Epithelial cell of alveolus of lung (primary cell): ENCODE data around the gene PPP2R3B. TPM values are rescaled to one million over a fixed set of nuclear protein-coding genes. Genes with fewer than 3 reads are reported as not detected.

Experiments
- total RNA-seq: library from RNA; depleted of rRNA; stranded (reverse); fragments of >200 nt; gene quantifications from 2 replicates; pipeline ENCODE4 v1.2.1, GENCODE V29; 2015

Gene PPP2R3B
- 8.5 and 15.6 TPM in 2 replicates for total RNA-seq

GRCh38 chrX:386768-387575 lies at the start of gene PPP2R3B:
TSS of gene PPP2R3B (minus strand) at chrX:386907. CDS start at chrX:386691, 216 bp downstream.

GRCh38 chrX:318739-319578 lies 67.7 kb downstream of the PPP2R3B start, which contains the start of gene GTPBP6:
TSS of gene GTPBP6 (minus strand) at chrX:318796. CDS start at chrX:318787, 9 bp downstream.

Other genes starting within 250 kb of the PPP2R3B start
- 20.2 and 20.3 TPM in 2 replicates for gene PLCXD1, start 105.5 kb downstream of the PPP2R3B start, total RNA-seq
- 42.2 and 44.7 TPM in 2 replicates for gene GTPBP6, start 68.1 kb downstream of the PPP2R3B start, total RNA-seq
- gene SHOX, start 243.9 kb upstream of the PPP2R3B start, total RNA-seq, result not detected in 2 replicates